NOMO-1 treated with dmso at 0.1 percent for 144 hours (cell line): ENCODE data around the gene SSR3.

ENCODE experiments used
- DNase-seq: peaks from one replicate; lab custom pipeline; 2025; ENCODE audit not compliant: unreplicated experiment; lab: John Stamatoyannopoulos, UW

The SSR3 gene

DNA sequence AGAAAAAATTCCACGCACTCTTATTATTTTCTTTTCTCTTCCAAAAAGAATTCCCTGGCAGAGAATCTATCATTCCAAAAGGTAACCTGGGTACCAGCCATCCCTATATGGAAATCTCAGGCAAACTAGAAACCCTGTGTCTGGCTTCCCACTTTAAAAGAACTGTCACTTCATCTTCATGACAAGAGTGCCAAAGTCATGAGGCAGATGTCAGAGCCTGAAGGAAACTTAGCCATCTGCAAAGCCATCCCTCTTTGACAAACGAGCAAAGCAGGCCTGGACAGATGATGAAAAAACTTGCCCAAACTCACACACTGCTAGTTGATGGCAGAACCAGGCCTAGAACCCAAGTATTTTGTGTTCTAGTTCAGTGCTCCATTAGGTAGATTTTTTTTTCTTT is 15.9 kb downstream of the SSR3 start:
- DNase-seq = no peak

DNA sequence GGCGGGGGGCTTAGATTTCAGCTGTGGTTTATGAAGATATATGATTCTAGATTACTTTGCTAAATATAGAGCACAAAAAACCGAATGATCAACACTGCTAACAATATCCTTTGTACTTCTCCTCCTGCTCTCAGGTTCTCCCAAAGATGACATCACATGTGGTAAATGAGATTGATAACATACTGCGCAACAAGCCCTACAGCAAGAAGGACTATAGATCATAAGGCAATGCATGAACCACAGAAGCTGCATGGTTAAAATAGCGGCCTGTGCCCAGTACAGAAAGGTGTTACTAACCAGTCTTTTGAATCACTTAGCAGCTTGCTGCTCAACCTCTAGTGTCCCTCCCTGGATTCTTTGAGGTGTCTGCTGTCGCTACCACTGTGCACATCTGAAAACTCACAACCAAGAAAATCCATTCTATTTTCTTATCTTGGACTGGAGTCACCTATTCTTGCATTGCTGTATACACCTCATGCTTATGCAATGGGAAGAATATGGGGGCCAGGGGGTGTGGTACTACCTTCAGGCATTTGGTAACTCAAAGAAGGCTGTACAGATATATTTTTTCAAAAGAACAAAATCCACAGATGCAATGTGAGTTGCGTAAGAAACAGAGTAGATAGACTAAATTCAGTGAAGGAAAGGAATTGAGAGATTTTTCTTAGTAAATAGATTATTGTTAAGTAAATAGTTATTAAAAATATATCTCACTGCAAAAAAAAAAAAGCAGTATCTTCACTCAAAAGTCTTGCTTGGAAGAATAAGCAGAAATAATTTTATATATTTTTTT is 18.2 kb downstream of the SSR3 start:
- no peak for DNase-seq

DNA sequence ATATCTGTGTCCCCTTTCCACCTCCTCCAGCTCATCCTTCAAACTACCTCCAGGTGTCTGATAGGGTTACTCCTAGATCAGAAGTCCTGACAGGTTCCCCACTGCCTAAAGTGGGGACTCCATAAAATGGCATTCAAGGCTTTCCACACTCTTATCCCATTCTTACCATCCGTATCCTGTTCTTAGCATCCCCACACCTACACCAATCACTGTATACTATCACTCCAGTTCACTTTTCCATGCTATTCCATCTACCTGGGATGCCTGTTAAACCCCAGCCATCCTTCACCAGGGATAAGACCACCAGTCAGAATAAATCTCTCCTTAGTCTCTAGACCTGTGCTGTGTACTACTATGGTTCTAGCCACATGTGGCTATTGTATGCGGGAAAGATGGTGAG is 19.1 kb downstream of the SSR3 start:
- DNase-seq = no peak

DNA sequence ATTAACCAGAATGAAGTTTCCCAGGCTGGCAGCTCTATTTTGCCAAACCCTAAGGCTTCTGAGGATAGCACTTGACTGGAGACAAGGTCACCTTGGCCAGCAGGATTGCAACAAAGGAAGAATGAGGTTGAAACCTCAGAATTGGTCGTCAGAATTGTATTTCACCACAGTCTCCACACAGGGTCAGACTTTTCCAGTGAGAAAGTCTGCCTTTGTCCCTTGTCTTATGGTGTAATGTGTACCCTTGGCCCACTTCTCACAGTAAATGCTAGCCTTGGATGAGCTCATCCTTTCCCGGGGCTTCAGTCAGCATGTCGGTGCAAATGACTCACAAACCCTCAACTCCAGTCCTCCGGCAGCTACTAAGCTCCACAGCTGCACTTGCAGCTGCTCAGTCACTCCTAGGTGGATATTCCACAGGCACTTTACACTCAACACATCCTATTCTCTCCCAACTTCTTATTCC is 19.7 kb downstream of the SSR3 start:
- peak; percentile 30 for DNase-seq

DNA sequence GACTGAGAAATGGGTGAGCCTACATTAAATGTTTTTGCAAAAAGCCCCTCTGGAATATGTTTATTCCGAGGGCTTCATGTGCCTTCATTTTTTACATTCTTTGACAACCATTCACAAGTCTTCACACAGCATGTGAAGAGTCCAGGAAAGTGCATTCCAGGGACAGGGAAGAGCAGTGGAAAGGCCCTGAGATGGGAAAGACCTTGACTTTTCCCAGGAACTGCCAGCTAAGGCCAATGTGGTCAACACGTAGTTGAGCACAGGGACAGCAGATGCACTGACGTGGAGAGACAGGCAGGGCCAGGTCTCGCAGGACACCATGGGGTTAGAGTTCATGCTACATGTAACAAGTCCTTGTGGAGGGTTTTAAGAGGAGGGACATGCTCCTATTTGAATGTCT is 21.7 kb downstream of the SSR3 start:
- DNase-seq = no peak

DNA sequence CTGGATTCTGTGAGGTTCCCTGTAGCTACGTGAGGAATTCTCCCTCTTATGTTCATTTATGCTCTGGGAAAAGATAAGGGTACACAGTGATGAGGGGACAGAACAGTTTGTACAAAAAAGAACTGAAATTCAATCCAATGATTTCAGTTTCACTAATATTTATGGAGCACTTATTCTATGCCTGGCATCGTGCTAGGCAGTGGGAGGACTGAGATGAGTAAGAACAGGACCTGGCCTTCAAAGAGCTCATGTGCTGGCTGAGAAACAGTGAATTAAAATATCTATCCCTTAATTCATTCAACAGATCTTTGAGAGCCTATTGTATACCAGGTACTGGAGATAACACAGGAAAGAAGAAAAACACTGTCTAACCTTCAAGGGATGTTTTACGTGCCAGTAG is 22.2 kb downstream of the SSR3 start:
- DNase-seq = no peak

DNA sequence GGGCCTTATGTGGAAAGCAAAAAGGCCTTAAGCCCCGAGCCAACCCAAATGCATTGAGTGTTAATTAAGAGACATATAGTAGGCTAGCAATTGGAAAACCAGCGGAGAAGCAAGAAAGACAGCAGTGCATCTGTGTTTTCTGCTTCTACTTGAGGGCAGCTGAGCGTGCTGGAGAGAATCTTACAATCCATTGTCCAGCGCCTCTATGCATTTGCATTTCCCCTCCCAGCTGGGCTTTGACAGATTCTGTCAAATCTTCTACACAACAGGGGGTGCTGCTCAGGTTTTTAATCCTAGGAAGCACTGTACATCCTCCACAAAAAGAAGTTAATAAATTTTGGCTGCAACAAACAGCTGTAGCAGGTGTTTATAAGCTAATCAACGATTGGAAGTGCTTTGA is 23.9 kb downstream of the SSR3 start:
- no peak for DNase-seq

DNA sequence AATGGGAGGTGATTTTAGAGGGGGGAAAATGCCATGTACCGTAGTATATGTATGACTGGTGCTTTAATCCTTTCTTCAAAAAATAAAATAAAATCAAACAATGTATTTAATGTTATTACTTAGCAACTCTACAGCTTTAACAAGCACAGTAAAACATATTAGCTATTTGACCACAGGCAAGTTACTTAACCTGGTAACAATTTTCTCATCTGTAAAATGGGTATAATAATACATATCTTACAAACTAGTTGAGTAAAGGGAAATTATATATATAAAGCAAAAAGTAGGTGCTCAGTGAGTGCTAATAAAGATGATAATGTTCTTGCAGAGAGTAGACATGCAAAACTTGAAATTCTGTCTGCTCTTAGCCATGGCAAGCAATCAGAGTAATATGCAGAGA is 27.9 kb downstream of the SSR3 start:
- DNase-seq = no peak

DNA sequence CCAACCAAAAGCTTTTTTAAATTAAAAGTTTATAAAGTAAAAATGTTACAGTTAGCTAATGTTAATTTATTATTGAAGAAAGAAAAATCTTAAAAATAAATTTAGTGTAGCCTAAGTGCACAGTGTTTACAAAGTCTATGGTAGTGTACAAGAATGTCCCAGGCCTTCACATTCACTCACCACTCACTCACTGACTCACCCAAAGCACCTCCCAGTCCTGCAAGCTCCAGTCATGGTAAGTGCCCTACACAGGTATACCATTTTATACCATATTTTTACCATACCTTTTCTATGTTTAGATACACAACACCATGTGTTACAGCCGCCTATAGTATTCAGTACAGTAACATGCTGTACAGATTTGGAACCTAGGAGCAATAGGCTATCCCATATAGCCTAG is 29.1 kb downstream of the SSR3 start:
- DNase-seq = no peak

DNA sequence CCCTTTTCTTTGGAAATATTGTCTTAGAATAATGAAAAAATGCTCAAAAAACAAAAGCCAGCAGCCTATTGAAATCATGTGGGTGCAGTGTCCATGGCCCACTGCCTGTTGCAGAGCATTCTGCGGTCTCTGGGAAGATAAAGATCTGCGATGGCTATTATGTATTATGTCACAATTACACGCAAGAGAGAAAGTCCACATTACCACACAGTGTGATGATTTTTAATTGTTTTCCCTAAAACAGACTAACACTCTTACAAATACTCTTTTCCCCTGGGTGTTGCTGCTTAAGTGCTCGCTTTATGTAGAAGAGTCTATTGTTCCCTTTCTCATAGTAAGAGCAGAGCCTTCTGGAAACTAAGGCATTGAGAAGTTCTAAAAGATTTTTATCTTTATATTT is 32.2 kb downstream of the SSR3 start:
- DNase-seq = peak; percentile 58

DNA sequence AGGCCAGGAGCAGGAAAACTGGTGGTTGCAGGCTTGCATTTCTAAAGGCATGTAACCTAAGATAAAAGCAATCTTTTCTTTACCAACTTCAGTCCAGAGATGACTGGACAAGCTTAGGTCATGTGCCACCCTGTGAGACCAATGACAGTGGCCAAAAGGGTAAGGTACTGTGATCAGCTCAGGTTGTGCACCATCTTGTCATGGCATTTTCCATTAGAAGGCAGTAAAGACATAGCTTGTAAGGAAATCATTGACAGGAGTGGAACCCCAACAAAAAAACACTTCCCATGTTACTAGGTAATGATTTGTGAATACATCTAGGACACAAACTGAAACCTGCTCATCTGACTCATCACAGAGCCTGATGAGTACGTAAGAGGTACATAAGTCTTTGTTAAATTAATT is 35.2 kb downstream of the SSR3 start:
- no peak for DNase-seq

DNA sequence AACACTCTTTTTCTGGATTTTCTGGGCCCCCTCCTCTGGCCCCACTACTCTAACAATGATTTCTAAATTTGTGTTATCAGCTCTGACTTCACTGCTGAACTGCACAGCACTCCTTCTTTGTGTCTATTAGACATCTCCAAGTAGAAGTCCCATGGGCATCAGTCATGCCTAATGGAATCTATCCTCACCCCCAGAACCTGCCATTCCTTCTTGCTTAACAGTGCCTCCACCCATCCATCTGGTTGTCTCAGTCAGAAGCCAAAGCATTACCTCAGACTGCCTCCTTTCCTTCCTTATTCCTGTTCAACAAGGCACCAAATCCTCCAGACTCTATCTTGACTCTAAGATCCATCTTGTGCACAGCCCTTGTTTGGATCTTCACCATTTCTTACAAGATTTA is 36.2 kb downstream of the SSR3 start:
- no peak for DNase-seq

DNA sequence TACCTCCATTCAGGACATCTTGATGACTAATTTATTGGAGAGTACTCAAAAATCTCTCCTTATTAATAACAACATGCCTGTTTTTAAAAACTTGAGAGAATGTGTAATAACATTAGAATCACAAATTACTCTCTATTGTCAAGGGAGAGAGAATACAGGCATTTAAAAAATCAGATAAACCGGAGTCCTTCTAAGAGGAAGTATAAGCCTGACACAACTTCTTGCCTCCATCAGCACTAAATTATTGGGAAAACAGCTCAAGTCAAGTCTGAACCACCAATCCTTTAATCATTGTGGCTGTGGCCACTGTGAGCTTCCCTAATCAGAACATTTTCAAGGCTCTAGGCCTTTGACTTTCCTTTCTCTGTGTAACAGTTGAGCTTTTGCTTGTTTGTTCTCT is 38.0 kb downstream of the SSR3 start:
- peak; percentile 80 for DNase-seq

DNA sequence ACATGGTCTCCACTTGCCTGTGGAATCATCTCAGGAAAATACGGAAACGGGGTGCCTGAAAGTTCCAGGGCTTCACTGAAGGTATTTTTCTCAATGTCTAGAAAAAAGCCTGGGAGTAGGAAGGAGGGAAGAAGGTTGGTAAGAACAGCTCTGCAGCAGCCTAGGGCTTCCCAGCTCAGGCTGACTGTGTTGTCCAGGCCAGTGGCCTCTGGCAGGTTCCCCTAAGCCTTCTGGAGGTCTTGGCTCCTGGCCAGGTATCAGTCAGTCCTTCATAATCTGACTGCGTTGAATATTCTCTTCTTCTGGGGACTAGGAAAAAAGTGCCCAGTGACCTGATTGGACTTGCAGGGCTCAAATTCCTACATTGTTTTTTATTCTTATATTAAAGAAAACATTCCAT is 38.6 kb downstream of the SSR3 start:
- DNase-seq = no peak

DNA sequence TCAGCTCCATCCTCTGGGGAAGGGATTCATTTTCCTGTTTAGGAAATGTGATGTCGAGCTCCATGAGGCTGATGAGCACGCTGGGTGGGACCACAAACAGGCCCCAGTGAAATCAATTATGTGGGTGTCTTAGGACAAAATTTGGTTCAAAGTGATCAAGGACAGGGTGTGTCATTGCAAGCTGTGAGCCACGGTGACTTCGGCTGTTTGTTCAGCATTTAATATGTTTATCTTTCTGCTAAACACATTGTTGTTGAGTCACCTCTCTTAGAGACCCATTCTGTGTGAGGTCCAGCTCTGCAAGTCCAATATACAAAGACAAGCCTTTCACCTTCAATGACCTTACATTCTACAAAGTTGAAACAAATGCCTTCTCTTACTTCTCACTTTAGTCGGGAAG is 41.3 kb downstream of the SSR3 start:
- DNase-seq = no peak

DNA sequence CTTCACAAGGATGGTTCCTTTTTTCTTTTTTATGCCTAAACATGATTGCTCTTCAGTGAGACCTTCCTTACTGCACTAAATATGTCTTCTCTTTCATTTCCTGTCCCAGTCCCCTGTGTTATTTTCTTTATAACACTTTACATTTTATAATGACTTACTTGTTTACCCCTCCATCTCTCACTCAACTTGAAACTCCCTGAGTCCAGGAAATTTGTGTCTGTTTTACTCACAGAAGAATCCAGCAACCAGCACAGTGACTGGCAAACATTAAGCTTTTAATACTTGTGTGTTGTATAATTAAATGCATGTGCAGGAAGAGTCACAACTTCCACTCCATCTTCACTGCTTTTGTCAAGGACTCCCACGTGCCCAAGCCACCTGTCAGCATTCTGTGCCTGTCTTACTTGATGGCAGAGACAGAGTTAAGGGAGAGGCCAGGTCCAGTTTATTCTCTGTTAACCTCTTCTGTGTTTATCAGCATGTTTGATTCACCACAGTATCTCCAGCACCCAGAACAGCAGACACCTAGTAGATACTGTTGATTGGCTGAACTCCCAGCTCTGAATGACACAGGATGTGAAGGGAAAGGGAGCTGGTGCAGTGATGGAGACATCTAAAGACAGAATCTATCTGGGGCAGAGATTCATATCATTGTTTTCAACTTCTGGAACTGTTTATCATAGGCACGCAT is 42.8 kb downstream of the SSR3 start:
- no peak for DNase-seq

DNA sequence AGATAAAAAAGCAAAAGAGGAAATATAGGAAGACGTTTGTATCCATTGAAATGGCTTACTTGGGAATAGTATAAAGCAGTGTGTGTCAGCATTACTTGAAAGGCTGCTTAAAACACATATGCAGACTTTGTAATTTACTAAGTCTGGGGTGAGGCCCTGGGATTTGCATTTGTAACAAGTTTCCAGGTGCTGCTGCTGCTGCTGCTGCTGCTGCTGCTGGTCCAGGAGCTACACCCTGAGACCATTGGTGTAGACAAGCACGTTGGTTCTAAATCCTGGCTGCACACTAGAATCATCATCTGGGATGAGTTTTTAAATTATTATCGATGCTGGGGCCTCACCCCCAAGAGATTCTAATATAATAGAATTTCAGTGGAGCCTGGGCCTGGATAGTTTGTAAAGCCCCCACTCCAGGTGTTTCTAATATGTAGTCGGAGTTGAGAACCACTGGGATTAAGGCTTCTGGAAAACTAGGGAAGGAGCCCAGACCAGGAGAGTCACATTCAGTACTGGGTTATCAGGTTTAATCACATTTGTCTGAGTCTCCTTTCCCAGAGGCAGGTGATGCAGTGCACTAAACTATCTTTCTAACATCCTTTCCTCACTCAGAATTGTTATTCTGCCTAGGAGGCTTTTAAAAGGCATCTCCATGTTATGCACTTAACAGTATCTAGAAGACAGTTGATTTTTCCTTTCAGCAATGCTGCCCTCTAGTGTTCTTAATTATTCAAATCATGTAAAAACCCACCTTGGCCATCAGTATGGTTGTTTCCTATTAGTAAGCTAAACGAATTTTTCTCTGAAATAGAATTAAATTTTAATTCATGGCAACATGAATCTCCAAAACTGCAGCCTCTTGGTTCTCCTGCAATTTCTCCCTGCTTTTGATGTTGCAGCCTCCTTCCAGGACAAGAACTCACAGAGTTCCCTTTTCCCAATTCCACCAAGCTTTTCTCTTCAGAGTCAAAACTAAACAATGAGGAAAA is 45.4 kb downstream of the SSR3 start:
- DNase-seq = peak; percentile 6

DNA sequence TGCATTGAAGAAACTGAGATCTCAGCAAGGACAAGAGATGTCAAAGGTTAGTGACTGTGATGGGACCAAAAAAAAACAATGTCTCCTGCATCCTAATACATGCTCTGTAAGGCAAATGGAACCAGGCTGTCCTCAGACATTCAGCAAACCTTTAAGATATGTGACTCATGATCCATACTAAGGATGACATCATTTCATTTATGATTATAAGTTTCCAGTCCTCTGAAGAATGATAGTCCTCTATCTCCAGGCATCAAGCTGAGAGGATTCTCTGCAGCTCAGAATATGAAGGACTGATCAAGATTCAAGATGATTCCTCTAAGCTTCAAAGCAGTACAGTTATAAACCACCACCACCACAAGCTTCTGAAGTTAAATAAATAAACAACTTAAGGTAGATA is 47.6 kb downstream of the SSR3 start:
- DNase-seq = no peak

DNA sequence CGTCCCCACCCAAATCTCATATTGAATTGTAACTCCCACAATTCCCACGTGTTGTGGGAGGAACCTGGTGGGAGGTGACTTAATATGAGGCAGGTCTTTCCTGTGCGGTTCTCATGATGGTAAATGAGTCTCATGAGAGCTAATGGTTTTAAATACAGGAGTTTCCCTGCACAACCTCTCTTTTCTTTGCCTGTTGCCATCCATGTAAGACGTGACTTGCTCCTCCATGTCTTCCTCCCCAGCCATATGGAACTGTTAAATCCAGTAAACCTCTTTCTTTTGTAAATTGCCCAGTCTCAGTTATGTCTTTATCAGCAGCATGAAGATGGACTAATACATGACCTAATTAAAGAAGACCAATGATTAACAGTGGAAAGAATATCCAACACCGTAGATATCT is 56.6 kb downstream of the SSR3 start:
- DNase-seq = no peak

DNA sequence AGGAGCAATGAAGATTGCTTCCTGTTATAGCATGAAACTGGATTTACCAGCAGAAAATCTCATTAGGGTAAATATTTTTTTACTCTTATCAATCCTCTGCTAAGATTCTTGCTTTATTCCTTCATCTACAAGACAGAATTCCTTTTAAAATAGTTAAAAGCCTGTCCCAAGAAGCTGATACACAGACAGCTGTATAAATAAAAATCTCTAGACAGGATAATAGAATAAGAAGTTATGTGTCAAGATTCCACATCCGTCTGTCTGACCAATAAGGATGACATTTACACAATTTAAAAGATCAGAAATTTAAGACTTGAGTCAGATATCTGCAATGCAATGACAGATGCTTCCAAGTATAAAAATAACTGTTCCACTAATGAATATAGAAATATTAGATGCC is 57.6 kb downstream of the SSR3 start:
- no peak for DNase-seq

DNA sequence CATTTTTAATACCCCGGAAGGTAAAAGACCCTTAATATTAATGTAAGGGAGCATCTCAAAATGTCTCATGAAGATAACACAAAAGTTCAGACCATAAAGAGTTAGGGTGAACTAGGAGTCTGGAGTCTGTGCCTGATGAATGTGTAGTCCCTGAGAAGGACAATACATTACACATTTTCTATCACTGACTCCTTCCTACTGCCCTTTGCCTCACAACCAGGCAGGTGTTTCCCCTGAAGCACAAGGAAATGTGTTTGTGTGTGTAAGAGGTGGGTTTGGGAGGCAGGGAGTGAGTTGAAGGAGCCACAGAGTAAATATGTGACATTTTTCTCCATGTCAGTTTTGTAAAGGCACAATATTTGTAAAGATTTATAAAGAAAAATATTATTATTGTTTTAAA is 59.1 kb downstream of the SSR3 start:
- DNase-seq = no peak

DNA sequence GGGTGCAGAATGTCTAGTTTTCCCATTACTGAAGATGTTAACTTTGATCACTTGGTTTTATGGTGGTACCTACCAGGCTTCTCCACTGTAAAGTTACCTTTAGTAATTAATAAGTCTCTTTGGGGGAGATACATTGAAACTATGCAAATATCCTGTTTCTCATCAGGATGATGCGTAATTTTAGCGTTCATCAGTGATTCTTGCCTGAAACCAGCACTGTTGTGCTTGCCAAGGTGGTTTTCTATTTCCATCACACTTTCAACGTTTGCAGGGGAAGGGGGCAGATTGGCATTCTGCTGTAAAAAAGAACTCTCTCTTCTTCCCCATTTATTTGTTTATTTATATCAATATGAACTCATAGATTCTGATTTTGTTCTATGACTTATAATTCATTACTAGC is 61.0 kb downstream of the SSR3 start:
- no peak for DNase-seq
